HCT116 (cell line): ENCODE data around the gene FOXN3. TPM values are rescaled to one million over a fixed set of nuclear protein-coding genes. Genes with fewer than 3 reads are reported as not detected.

ENCODE experiments used
- ATAC-seq: fragments of 200-7000 bp; cut with Tn5 transposase; 2 replicates; pipeline ENCODE4 v1.9.1; 2020; ENCODE audit warnings: mild to moderate bottlenecking, moderate library complexity
- BruUV-seq: library from RNA; stranded (reverse); fragments of 400-500 nt; replicated peaks from 2 replicates; lab custom pipeline; 2021; lab: Mats Ljungman, UMichigan
- CTCF ChIA-PET: fragments of 300-600 bp; sonication (Branson Sonifier 250); formaldehyde crosslinking; loops from one replicate; lab custom pipeline; 2021; ENCODE audit warnings: antibody characterized with exemption; lab: Charles Lee
- POLR2A ChIA-PET: fragments of 300-600, 350-600 bp; sonication (Branson Sonifier 250); formaldehyde crosslinking; loops from one replicate; lab custom pipeline; 2021; ENCODE audit warnings: antibody characterized with exemption; lab: Charles Lee
- RAD21 ChIA-PET, 2 experiments: fragments of 300-600 bp; sonication (Branson Sonifier 250); formaldehyde crosslinking; loops; one replicate each; lab custom pipeline; 2023; ENCODE audit warnings: low total read pairs in 2 of 2; ENCODE audit not compliant: uncharacterized antibody in 2 of 2, unreplicated experiment in 2 of 2, low non-redundant PET in 1 of 2; lab: Charles Lee
- DNase-seq: peaks from one replicate; pipeline ENCODE4 v3.0.0-alpha.2; 2010; ENCODE audit warnings: low read depth, low spot score
- H2AFZ ChIP-seq: fragments of 200-600 bp; shearing (Covaris generic), sonication (generic); 2 replicates; pipeline ENCODE4 v1.6.1; 2017; ENCODE audit warnings: low read depth, mixed run types, mixed read lengths, antibody characterized with exemption, low read length; ENCODE audit not compliant: poor library complexity, severe bottlenecking
- H3K27ac ChIP-seq: 2 replicates; pipeline ENCODE4 v1.5.1; 2012; ENCODE audit warnings: low read depth, low read length
- H3K27me3 ChIP-seq: fragments of 200-600 bp; sonication (generic); 2 replicates; pipeline ENCODE4 v1.6.1; 2016; ENCODE audit warnings: mixed run types, low read length, mixed read lengths; ENCODE audit not compliant: insufficient read depth
- H3K36me3 ChIP-seq, 2 experiments: fragments of 200-500 bp in 1 of 2; fragments of 200-600 bp in 1 of 2; sonication (Bioruptor generic) in 1 of 2; sonication (generic) in 1 of 2; 2 replicates each; pipeline versions ENCODE4 v1.5.1 to v1.6.1; 2014 to 2016; ENCODE audit warnings: low read length in 2 of 2, inconsistent platforms in 1 of 2, mixed read lengths in 1 of 2, mixed run types in 1 of 2; ENCODE audit not compliant: insufficient read depth in 2 of 2, control insufficient read depth in 1 of 2
- H3K4me1 ChIP-seq, 2 experiments: fragments of 200-600 bp in 1 of 2; sonication (generic) in 1 of 2; 2 replicates each; pipeline versions ENCODE4 v1.5.1 to v1.6.1; 2012 to 2017; ENCODE audit warnings: low read length in 2 of 2, inconsistent platforms in 1 of 2, mild to moderate bottlenecking in 1 of 2, mixed read lengths in 1 of 2, mixed run types in 1 of 2, moderate library complexity in 1 of 2; ENCODE audit not compliant: insufficient read depth in 2 of 2, control insufficient read depth in 1 of 2
- H3K4me2 ChIP-seq: fragments of 200-600 bp; sonication (generic); 2 replicates; pipeline ENCODE4 v1.6.1; 2017; ENCODE audit warnings: mixed run types, low read length, mixed read lengths
- H3K4me3 ChIP-seq, 2 experiments: fragments of 200-600 bp in 1 of 2; sonication (generic) in 1 of 2; replicated peaks in 1 of 2; 2 replicates each; pipeline ENCODE4 v1.5.1; 2011 to 2016; ENCODE audit warnings: low read length in 2 of 2, control low read depth in 1 of 2, low read depth in 1 of 2, mild to moderate bottlenecking in 1 of 2, mixed read lengths in 1 of 2, mixed run types in 1 of 2
- H3K79me2 ChIP-seq: fragments of 200-600 bp; sonication (generic); 2 replicates; pipeline ENCODE4 v1.6.1; 2017; ENCODE audit warnings: mild to moderate bottlenecking, mixed run types, low read length, moderate library complexity, mixed read lengths; ENCODE audit not compliant: insufficient read depth
- H3K9ac ChIP-seq: fragments of 200-600 bp; sonication (generic); 2 replicates; pipeline ENCODE4 v1.6.1; 2016; ENCODE audit warnings: low read length, mixed read lengths
- H3K9me2 ChIP-seq: fragments of 200-600 bp; sonication (generic), shearing (Covaris generic); 2 replicates; pipeline ENCODE4 v1.6.1; 2017; ENCODE audit warnings: mixed run types, mild to moderate bottlenecking, moderate library complexity; ENCODE audit not compliant: insufficient read depth
- H3K9me3 ChIP-seq, 2 experiments: fragments of 200-500 bp in 1 of 2; fragments of 200-600 bp in 1 of 2; sonication (Bioruptor generic) in 1 of 2; sonication (generic) in 1 of 2; 2 replicates each; pipeline ENCODE4 v1.6.1; 2014 to 2017; ENCODE audit warnings: low read length in 2 of 2, mixed read lengths in 2 of 2, inconsistent platforms in 1 of 2, low read depth in 1 of 2, mild to moderate bottlenecking in 1 of 2, mixed run types in 1 of 2, moderate library complexity in 1 of 2; ENCODE audit not compliant: control insufficient read depth in 1 of 2, insufficient read depth in 1 of 2
- H4K20me1 ChIP-seq: fragments of 200-600 bp; sonication (generic), shearing (Covaris generic); 2 replicates; pipeline ENCODE4 v1.6.1; 2017; ENCODE audit warnings: mixed run types, mild to moderate bottlenecking, moderate library complexity; ENCODE audit not compliant: insufficient read depth
- CBX3 ChIP-seq: IDR thresholded peaks from 2 replicates; pipeline ENCODE4 v1.6.1; 2012; ENCODE audit warnings: low read depth
- CEBPB ChIP-seq: IDR thresholded peaks from 2 replicates; pipeline ENCODE4 v1.6.1; 2012; ENCODE audit warnings: low read depth
- EGR1 ChIP-seq: IDR thresholded peaks from 2 replicates; pipeline ENCODE4 v1.6.1; 2012; ENCODE audit warnings: low read depth
- ELF1 ChIP-seq: IDR thresholded peaks from 2 replicates; pipeline ENCODE4 v1.6.1; 2012; ENCODE audit warnings: low read depth, borderline replicate concordance
- EZH2 ChIP-seq: fragments of 200-600 bp; sonication (generic); IDR thresholded peaks from 2 replicates; pipeline ENCODE4 v1.6.1; 2017; ENCODE audit warnings: antibody characterized with exemption, mixed run types
- EZH2phosphoT487 ChIP-seq: fragments of 200-600 bp; IDR thresholded peaks from 2 replicates; pipeline ENCODE4 v1.6.1; 2018; ENCODE audit warnings: antibody characterized with exemption, borderline replicate concordance
- FOSL1 ChIP-seq: IDR thresholded peaks from 2 replicates; pipeline ENCODE4 v1.6.1; 2012; ENCODE audit warnings: low read depth
- JUND ChIP-seq: IDR thresholded peaks from 2 replicates; pipeline ENCODE4 v1.6.1; 2012
- POLR2AphosphoS5 ChIP-seq: IDR thresholded peaks from 2 replicates; pipeline ENCODE4 v1.6.1; 2011; ENCODE audit warnings: mild to moderate bottlenecking, low read depth, low read length, moderate library complexity
- SIN3A ChIP-seq: IDR thresholded peaks from 2 replicates; pipeline ENCODE4 v1.6.1; 2012; ENCODE audit warnings: low read depth
- SP1 ChIP-seq: IDR thresholded peaks from 2 replicates; pipeline ENCODE4 v1.6.1; 2012; ENCODE audit warnings: low read depth
- SRF ChIP-seq: IDR thresholded peaks from 2 replicates; pipeline ENCODE4 v1.6.1; 2012; ENCODE audit warnings: low read depth
- YY1 ChIP-seq: IDR thresholded peaks from 2 replicates; pipeline ENCODE4 v1.6.1; 2011; ENCODE audit warnings: low read length, low read depth, moderate library complexity, mild to moderate bottlenecking; ENCODE audit not compliant: insufficient replicate concordance; ENCODE audit errors: extremely low read depth
- ZFX ChIP-seq: fragments of 450-650 bp; IDR thresholded peaks from 2 replicates; pipeline ENCODE4 v1.6.1; 2017
- ZNF274 ChIP-seq: fragments of 200-500 bp; sonication (Bioruptor generic); IDR thresholded peaks from 2 replicates; pipeline ENCODE4 v1.6.1; 2014; ENCODE audit warnings: mild to moderate bottlenecking, low read depth, low read length, inconsistent platforms
- intact Hi-C: fragments of 100-400 bp; cut with micrococcal nuclease; formaldehyde crosslinking; loops from 2 replicates; pipeline ENCODE4 v1.10.0; 2022
- total RNA-seq: library from RNA; stranded (reverse); gene quantifications from one replicate; pipeline ENCODE4 v1.2.1, GENCODE V29; 2021; ENCODE audit not compliant: unreplicated experiment
- TF ChIP-seq, protein P1 (sequence below), 3 experiments: fragments of 200-600 bp in 1 of 3; sonication (generic) in 1 of 3; IDR thresholded peaks in 2 of 3; conservative IDR thresholded peaks in 1 of 3; 2 replicates each; pipeline ENCODE4 v1.5.1; 2012 to 2017; ENCODE audit warnings: low read depth in 2 of 3, low read length in 2 of 3, antibody characterized with exemption in 1 of 3, borderline replicate concordance in 1 of 3, control low read depth in 1 of 3, mild to moderate bottlenecking in 1 of 3, mixed read lengths in 1 of 3, mixed run types in 1 of 3, moderate library complexity in 1 of 3; ENCODE audit not compliant: insufficient read depth in 1 of 3
- TF ChIP-seq, protein P2 (sequence below): IDR thresholded peaks from 2 replicates; pipeline ENCODE4 v1.6.1; 2012; ENCODE audit warnings: low read depth
- TF ChIP-seq, protein P3 (sequence below): IDR thresholded peaks from 2 replicates; pipeline ENCODE4 v1.6.1; 2012
- TF ChIP-seq, protein P4 (sequence below): IDR thresholded peaks from 2 replicates; pipeline ENCODE4 v1.6.1; 2011; ENCODE audit warnings: mild to moderate bottlenecking, low read length, moderate library complexity; ENCODE audit not compliant: insufficient replicate concordance; ENCODE audit errors: extremely low read depth
- TF ChIP-seq, protein P5 (sequence below): IDR thresholded peaks from 2 replicates; pipeline ENCODE4 v1.6.1; 2012

The FOXN3 gene
- total RNA-seq, 1 experiment from 2014 or later, result 20.0 TPM

DNA sequence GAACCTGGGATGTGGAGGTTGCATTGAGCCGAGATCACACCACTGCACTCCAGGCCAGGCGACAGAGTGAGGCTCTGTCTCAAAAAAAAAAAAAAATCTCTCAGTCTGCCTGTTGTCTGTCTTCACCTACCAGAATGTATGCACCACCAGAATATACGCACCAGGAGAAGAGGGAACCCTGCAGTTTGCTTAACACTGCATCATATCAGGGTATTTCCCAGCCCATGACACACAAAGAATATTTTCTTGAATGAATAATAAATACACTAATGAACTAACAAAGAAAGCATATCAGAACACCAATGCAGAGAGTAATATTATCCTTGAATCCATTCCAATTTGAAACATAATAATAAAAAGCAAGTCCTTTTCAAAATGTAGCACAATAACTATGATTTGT is 44.2 kb upstream of the FOXN3 start:
- ATAC-seq (no peak), DNase-seq (no peak)
- no peak overlapping the region for H3K9ac ChIP-seq
- no peaks in the 10 kb centered on the region for H3K36me3 ChIP-seq
- no peak overlapping the region for H3K4me2 ChIP-seq
- no peak for TF ChIP-seq SRF
- no peak for TF ChIP-seq POLR2AphosphoS5
- TF ChIP-seq JUND, result no peak
- no peak for TF ChIP-seq CBX3
- TF ChIP-seq SP1, result no peak
- TF ChIP-seq EZH2, result no peak
- TF ChIP-seq, protein P1, sequence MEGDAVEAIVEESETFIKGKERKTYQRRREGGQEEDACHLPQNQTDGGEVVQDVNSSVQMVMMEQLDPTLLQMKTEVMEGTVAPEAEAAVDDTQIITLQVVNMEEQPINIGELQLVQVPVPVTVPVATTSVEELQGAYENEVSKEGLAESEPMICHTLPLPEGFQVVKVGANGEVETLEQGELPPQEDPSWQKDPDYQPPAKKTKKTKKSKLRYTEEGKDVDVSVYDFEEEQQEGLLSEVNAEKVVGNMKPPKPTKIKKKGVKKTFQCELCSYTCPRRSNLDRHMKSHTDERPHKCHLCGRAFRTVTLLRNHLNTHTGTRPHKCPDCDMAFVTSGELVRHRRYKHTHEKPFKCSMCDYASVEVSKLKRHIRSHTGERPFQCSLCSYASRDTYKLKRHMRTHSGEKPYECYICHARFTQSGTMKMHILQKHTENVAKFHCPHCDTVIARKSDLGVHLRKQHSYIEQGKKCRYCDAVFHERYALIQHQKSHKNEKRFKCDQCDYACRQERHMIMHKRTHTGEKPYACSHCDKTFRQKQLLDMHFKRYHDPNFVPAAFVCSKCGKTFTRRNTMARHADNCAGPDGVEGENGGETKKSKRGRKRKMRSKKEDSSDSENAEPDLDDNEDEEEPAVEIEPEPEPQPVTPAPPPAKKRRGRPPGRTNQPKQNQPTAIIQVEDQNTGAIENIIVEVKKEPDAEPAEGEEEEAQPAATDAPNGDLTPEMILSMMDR (IDR thresholded peaks at IDR 0.05 in 2 of 3, conservative IDR thresholded peaks at IDR 0.05 in 1 of 3; ENCODE audit: borderline replicate concordance in 1 of 3, insufficient read depth in 1 of 3, low read depth in 2 of 3, low read length in 2 of 3), result no peak
- TF ChIP-seq, protein P2, sequence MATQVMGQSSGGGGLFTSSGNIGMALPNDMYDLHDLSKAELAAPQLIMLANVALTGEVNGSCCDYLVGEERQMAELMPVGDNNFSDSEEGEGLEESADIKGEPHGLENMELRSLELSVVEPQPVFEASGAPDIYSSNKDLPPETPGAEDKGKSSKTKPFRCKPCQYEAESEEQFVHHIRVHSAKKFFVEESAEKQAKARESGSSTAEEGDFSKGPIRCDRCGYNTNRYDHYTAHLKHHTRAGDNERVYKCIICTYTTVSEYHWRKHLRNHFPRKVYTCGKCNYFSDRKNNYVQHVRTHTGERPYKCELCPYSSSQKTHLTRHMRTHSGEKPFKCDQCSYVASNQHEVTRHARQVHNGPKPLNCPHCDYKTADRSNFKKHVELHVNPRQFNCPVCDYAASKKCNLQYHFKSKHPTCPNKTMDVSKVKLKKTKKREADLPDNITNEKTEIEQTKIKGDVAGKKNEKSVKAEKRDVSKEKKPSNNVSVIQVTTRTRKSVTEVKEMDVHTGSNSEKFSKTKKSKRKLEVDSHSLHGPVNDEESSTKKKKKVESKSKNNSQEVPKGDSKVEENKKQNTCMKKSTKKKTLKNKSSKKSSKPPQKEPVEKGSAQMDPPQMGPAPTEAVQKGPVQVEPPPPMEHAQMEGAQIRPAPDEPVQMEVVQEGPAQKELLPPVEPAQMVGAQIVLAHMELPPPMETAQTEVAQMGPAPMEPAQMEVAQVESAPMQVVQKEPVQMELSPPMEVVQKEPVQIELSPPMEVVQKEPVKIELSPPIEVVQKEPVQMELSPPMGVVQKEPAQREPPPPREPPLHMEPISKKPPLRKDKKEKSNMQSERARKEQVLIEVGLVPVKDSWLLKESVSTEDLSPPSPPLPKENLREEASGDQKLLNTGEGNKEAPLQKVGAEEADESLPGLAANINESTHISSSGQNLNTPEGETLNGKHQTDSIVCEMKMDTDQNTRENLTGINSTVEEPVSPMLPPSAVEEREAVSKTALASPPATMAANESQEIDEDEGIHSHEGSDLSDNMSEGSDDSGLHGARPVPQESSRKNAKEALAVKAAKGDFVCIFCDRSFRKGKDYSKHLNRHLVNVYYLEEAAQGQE, result no peak
- no peak for TF ChIP-seq CEBPB
- no peak for TF ChIP-seq ZFX
- TF ChIP-seq, protein P3, sequence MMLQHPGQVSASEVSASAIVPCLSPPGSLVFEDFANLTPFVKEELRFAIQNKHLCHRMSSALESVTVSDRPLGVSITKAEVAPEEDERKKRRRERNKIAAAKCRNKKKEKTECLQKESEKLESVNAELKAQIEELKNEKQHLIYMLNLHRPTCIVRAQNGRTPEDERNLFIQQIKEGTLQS, result no peak
- no peak for TF ChIP-seq SIN3A
- TF ChIP-seq, protein P4, sequence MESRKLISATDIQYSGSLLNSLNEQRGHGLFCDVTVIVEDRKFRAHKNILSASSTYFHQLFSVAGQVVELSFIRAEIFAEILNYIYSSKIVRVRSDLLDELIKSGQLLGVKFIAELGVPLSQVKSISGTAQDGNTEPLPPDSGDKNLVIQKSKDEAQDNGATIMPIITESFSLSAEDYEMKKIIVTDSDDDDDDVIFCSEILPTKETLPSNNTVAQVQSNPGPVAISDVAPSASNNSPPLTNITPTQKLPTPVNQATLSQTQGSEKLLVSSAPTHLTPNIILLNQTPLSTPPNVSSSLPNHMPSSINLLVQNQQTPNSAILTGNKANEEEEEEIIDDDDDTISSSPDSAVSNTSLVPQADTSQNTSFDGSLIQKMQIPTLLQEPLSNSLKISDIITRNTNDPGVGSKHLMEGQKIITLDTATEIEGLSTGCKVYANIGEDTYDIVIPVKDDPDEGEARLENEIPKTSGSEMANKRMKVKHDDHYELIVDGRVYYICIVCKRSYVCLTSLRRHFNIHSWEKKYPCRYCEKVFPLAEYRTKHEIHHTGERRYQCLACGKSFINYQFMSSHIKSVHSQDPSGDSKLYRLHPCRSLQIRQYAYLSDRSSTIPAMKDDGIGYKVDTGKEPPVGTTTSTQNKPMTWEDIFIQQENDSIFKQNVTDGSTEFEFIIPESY, result no peak
- no peak for TF ChIP-seq FOSL1
- no peak for TF ChIP-seq ZNF274
- TF ChIP-seq, protein P5, sequence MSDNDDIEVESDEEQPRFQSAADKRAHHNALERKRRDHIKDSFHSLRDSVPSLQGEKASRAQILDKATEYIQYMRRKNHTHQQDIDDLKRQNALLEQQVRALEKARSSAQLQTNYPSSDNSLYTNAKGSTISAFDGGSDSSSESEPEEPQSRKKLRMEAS, result no peak
- no peak for TF ChIP-seq EZH2phosphoT487
- TF ChIP-seq ELF1, result no peak
- TF ChIP-seq YY1, result no peak
- TF ChIP-seq EGR1, result no peak
- ChIA-PET POLR2A (no interaction called here), RAD21 (no interaction called here), CTCF (no interaction called here)
- no peaks in the 10 kb centered on the region for H3K9me2 ChIP-seq
- no peaks in the 10 kb centered on the region for H4K20me1 ChIP-seq
- no peak overlapping the region for H3K4me3 ChIP-seq
- H3K27me3 ChIP-seq, result peaks cover 6% of the 10 kb centered on the region; the same call in 1 of the 2 replicates
- no peaks in the 10 kb centered on the region for H3K4me1 ChIP-seq
- H3K79me2 ChIP-seq, result no peaks in the 10 kb centered on the region
- intact Hi-C loops, result no loop called here
- no peak overlapping the region for H3K27ac ChIP-seq
- BruUV-seq, result no TSS peak
- no peak overlapping the region for H2AFZ ChIP-seq
- no peaks in the 10 kb centered on the region for H3K9me3 ChIP-seq
